Esophagus muscularis mucosa (tissue), 4 donors: Measurements from ENCODE around the gene CNBP.
"Not testable (repeated sequence)": the region's sequence is repeated elsewhere in the genome, so short reads cannot be mapped to it uniquely, and the experiment has no call there.

Source experiments
- CTCF ChIP-seq, 3 experiments: fragments of 200-600 bp in 2 of 3; fragments of 450-650 bp in 1 of 3; sonication (generic) in 2 of 3; IDR thresholded peaks; one replicate each; pipeline ENCODE4 v1.5.1; 2017 to 2019; ENCODE audit warnings: antibody characterized with exemption in 3 of 3, mild to moderate bottlenecking in 2 of 3, moderate library complexity in 1 of 3
- EP300 ChIP-seq: sonication (generic); formaldehyde crosslinking; IDR thresholded peaks from one replicate; pipeline ENCODE4 v1.6.1; 2017; ENCODE audit warnings: antibody characterized with exemption
- POLR2A ChIP-seq: fragments of 450-650 bp; IDR thresholded peaks from one replicate; pipeline ENCODE4 v1.6.1; 2017; ENCODE audit warnings: antibody characterized with exemption, moderate library complexity, mild to moderate bottlenecking, low read depth
- POLR2AphosphoS5 ChIP-seq, 2 donors: sonication (generic); formaldehyde crosslinking; IDR thresholded peaks; one replicate each; pipeline ENCODE4 v1.6.1; 2017; ENCODE audit warnings: antibody characterized with exemption in 2 of 2

GRCh38 chr3:129189793-129190192, 6.1 kb upstream of the CNBP start:
- TF ChIP-seq CTCF (IDR thresholded peaks at IDR 0.05); POLR2AphosphoS5 (IDR thresholded peaks at IDR 0.05); POLR2A; EP300: not testable (repeated sequence)
